GM23338 (cell line): ENCODE data around the gene ANXA2R. TPM values are rescaled to one million over a fixed set of nuclear protein-coding genes. Genes with fewer than 3 reads are reported as not detected.
A peak's percentile ranks its signal among the peaks of the same experiment; 100 is the strongest.

Experiments
- ATAC-seq: fragments of 200-7000 bp; cut with Tn5 transposase; 3 replicates; pipeline ENCODE4 v1.9.1; 2020
- DNase-seq: peaks from one replicate; pipeline ENCODE4 v3.0.0-alpha.2; 2015; ENCODE audit warnings: low spot score
- H2AFZ ChIP-seq: fragments of 200-600 bp; sonication (generic); 2 replicates; pipeline ENCODE4 v1.8.0; 2016; ENCODE audit warnings: antibody characterized with exemption, mild to moderate bottlenecking, moderate library complexity
- H3F3A ChIP-seq: fragments of 200-600 bp; sonication (generic); replicated peaks from 2 replicates; pipeline ENCODE4 v1.8.0; 2017; ENCODE audit warnings: antibody characterized with exemption, mixed run types, low read depth
- H3K27ac ChIP-seq: fragments of 200-600 bp; sonication (generic); 2 replicates; pipeline ENCODE4 v1.6.1; 2016; ENCODE audit warnings: low read depth
- H3K27me3 ChIP-seq: fragments of 200-600 bp; sonication (generic); 2 replicates; pipeline ENCODE4 v1.8.0; 2016; ENCODE audit warnings: mild to moderate bottlenecking, mixed run types, moderate library complexity; ENCODE audit not compliant: insufficient read depth
- H3K36me3 ChIP-seq: fragments of 200-600 bp; sonication (generic); 2 replicates; pipeline ENCODE4 v1.8.0; 2016; ENCODE audit warnings: mild to moderate bottlenecking; ENCODE audit not compliant: insufficient read depth
- H3K4me1 ChIP-seq: fragments of 200-600 bp; sonication (generic); 2 replicates; pipeline ENCODE4 v1.8.0; 2016; ENCODE audit warnings: mild to moderate bottlenecking, moderate library complexity; ENCODE audit not compliant: insufficient read depth
- H3K4me2 ChIP-seq: fragments of 200-600 bp; sonication (generic); 2 replicates; pipeline ENCODE4 v1.7.1; 2017; ENCODE audit warnings: mixed run types
- H3K4me3 ChIP-seq: fragments of 200-600 bp; sonication (generic); 2 replicates; pipeline ENCODE4 v1.6.1; 2016; ENCODE audit warnings: mixed run types
- H3K79me2 ChIP-seq: fragments of 200-600 bp; sonication (generic); replicated peaks from 2 replicates; pipeline ENCODE4 v1.8.0; 2017; ENCODE audit warnings: mild to moderate bottlenecking; ENCODE audit not compliant: insufficient read depth
- H3K9me2 ChIP-seq: fragments of 200-600 bp; sonication (generic); 2 replicates; pipeline ENCODE4 v1.8.0; 2017; ENCODE audit not compliant: insufficient read depth
- H4K20me1 ChIP-seq: fragments of 200-600 bp; sonication (generic); replicated peaks from 2 replicates; pipeline ENCODE4 v1.8.0; 2017; ENCODE audit warnings: mild to moderate bottlenecking; ENCODE audit not compliant: insufficient read depth
- H3K27ac Mint-ChIP-seq: 2 replicates; pipeline ENCODE4 v1.8.0; 2020; ENCODE audit warnings: inconsistent platforms, mild to moderate bottlenecking, moderate library complexity, mixed read lengths
- H3K27me3 Mint-ChIP-seq: 3 replicates; pipeline ENCODE4 v1.8.0; 2022; ENCODE audit warnings: low read depth, mild to moderate bottlenecking, moderate library complexity, mixed read lengths, inconsistent platforms; ENCODE audit not compliant: insufficient read depth, poor library complexity
- H3K36me3 Mint-ChIP-seq: 3 replicates; pipeline ENCODE4 v1.8.0; 2021; ENCODE audit warnings: low read depth, mild to moderate bottlenecking, inconsistent platforms, moderate library complexity, mixed read lengths
- H3K4me1 Mint-ChIP-seq: 3 replicates; pipeline ENCODE4 v1.8.0; 2020; ENCODE audit warnings: mild to moderate bottlenecking, inconsistent platforms, mixed read lengths
- H3K4me3 Mint-ChIP-seq: 3 replicates; pipeline ENCODE4 v1.8.0; 2021; ENCODE audit warnings: moderate library complexity, mild to moderate bottlenecking, inconsistent platforms, mixed read lengths
- H3K9me3 Mint-ChIP-seq: 3 replicates; pipeline ENCODE4 v1.8.0; 2020; ENCODE audit warnings: moderate library complexity, mild to moderate bottlenecking, inconsistent platforms, mixed read lengths
- CREB1 ChIP-seq: fragments of 250-450 bp; sonication (Bioruptor Pico); IDR thresholded peaks from 2 replicates; pipeline ENCODE4 v1.5.0; 2020; ENCODE audit warnings: low read depth, mild to moderate bottlenecking, moderate library complexity
- EZH2 ChIP-seq: fragments of 200-600 bp; sonication (generic); IDR thresholded peaks from one replicate; pipeline ENCODE4 v1.8.0; 2017; ENCODE audit warnings: antibody characterized with exemption, mild to moderate bottlenecking, low read depth; ENCODE audit not compliant: unreplicated experiment
- EZH2phosphoT487 ChIP-seq: fragments of 200-600 bp; sonication (generic); IDR thresholded peaks from one replicate; pipeline ENCODE4 v1.8.1; 2018; ENCODE audit warnings: antibody characterized with exemption; ENCODE audit not compliant: unreplicated experiment
- JUNB ChIP-seq: IDR thresholded peaks from one replicate; pipeline ENCODE4 v1.6.1; 2016; ENCODE audit warnings: antibody characterized with exemption; ENCODE audit not compliant: unreplicated experiment
- NANOG ChIP-seq: IDR thresholded peaks from 2 replicates; pipeline ENCODE4 v1.6.1; 2016; ENCODE audit warnings: antibody characterized with exemption, borderline replicate concordance
- POLR2AphosphoS5 ChIP-seq: IDR thresholded peaks from 2 replicates; pipeline ENCODE4 v1.6.1; 2016; ENCODE audit warnings: antibody characterized with exemption, low read depth
- STAT1 ChIP-seq: IDR thresholded peaks from one replicate; pipeline ENCODE4 v1.6.1; 2016; ENCODE audit warnings: antibody characterized with exemption; ENCODE audit not compliant: unreplicated experiment
- ZNF114 ChIP-seq: fragments of 250-450 bp; sonication (Bioruptor Pico); IDR thresholded peaks from 2 replicates; pipeline ENCODE4 v1.5.0; 2020; ENCODE audit warnings: mild to moderate bottlenecking, moderate library complexity
- ZNF331 ChIP-seq: fragments of 250-450 bp; sonication (Bioruptor Pico); IDR thresholded peaks from 2 replicates; pipeline ENCODE4 v1.5.0; 2020; ENCODE audit warnings: low read depth, mild to moderate bottlenecking, moderate library complexity
- polyA plus RNA-seq: library from polyadenylated mRNA; unstranded; fragments of >200 nt; fragmentation: Nextera tagmentation; extraction: Ambion mirVana; gene quantifications from 2 replicates; pipeline ENCODE4 v1.2.1, GENCODE V29; 2016
- total RNA-seq: library from RNA; depleted of rRNA; stranded (reverse); fragments of >200 nt; shearing (Covaris generic); gene quantifications from 2 replicates; pipeline ENCODE4 v1.2.3, GENCODE V29; 2014
- TF ChIP-seq, protein P1 (sequence below), 2 experiments: fragments of 200-600 bp in 1 of 2; sonication (generic) in 1 of 2; conservative IDR thresholded peaks; 2 replicates each; pipeline versions ENCODE4 v1.5.1 to v1.6.1; 2016 to 2017; ENCODE audit warnings: antibody characterized with exemption in 2 of 2, low read depth in 2 of 2, mild to moderate bottlenecking in 2 of 2, moderate library complexity in 1 of 2
- TF ChIP-seq, protein P2 (sequence below): fragments of 250-450 bp; sonication (Bioruptor Pico); IDR thresholded peaks from 2 replicates; pipeline ENCODE4 v1.5.0; 2020; ENCODE audit warnings: mild to moderate bottlenecking, moderate library complexity
- TF ChIP-seq, protein P3 (sequence below): IDR thresholded peaks from one replicate; pipeline ENCODE4 v1.6.1; 2018; ENCODE audit warnings: antibody characterized with exemption; ENCODE audit not compliant: unreplicated experiment
- TF ChIP-seq, protein P4 (sequence below): IDR thresholded peaks from 2 replicates; pipeline ENCODE4 v1.6.1; 2016; ENCODE audit warnings: antibody characterized with exemption

The ANXA2R gene
- total and polyA plus RNA-seq, 2 experiments from 2014 or later, result 0.21 TPM; not detected in 1

DNA sequence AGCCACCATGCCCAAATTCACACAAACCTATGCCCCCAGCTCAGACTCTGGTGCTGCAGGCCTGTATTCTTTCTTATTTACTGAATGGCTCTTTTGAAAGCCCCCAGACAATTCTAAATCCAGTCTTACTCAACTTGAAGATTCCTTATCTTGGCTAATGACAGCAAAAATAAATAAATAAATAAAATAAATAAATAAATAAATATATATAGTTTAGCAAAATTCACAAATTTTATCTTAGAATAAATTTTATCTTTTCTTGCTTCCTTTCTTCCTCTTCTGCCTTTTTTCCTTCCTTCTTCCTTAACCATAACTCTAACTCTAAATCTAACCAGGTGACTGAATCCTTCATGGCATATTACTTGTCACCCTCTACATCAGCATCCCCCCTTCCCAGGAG, 25.6 kb downstream of the ANXA2R start:
- Histone ChIP-seq H3F3A (peaks cover 15% of the 10 kb centered on the region), H3K9me2 (no peaks in the 10 kb centered on the region), H3K79me2 (no peaks in the 10 kb centered on the region), H3K4me3 (0 out of 2 replicates have a peak overlapping the region, but pooled peaks have one; percentile 4), H3K4me2 (peak overlapping the region; percentile 94; the same call in 1 of the 2 replicates), H3K27me3 (peaks cover 100% of the 10 kb centered on the region), H4K20me1 (peaks cover 11% of the 10 kb centered on the region), H3K27ac (no peak overlapping the region), H3K36me3 (no peaks in the 10 kb centered on the region), H2AFZ (no peak overlapping the region), H3K4me1 (peaks cover 38% of the 10 kb centered on the region)
- no peak for ATAC-seq
- Mint-ChIP-seq H3K4me1 (peaks cover 48% of the 10 kb centered on the region), H3K27me3 (peaks cover 90% of the 10 kb centered on the region), H3K36me3 (no peaks in the 10 kb centered on the region), H3K4me3 (no peak overlapping the region), H3K9me3 (no peaks in the 10 kb centered on the region; the same call in 1 of the 3 replicates), H3K27ac (no peak overlapping the region)
- TF ChIP-seq JUNB (no peak), STAT1 (no peak), EZH2 (no peak), ZNF331 (no peak), ZNF114 (no peak), EZH2phosphoT487 (no peak), CREB1 (CRISPR knock-in tag) (no peak), NANOG (no peak), POLR2AphosphoS5 (no peak)
- TF ChIP-seq, protein P1, sequence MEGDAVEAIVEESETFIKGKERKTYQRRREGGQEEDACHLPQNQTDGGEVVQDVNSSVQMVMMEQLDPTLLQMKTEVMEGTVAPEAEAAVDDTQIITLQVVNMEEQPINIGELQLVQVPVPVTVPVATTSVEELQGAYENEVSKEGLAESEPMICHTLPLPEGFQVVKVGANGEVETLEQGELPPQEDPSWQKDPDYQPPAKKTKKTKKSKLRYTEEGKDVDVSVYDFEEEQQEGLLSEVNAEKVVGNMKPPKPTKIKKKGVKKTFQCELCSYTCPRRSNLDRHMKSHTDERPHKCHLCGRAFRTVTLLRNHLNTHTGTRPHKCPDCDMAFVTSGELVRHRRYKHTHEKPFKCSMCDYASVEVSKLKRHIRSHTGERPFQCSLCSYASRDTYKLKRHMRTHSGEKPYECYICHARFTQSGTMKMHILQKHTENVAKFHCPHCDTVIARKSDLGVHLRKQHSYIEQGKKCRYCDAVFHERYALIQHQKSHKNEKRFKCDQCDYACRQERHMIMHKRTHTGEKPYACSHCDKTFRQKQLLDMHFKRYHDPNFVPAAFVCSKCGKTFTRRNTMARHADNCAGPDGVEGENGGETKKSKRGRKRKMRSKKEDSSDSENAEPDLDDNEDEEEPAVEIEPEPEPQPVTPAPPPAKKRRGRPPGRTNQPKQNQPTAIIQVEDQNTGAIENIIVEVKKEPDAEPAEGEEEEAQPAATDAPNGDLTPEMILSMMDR (conservative IDR thresholded peaks at IDR 0.05; ENCODE audit: low read depth in 2 of 2), result no peak
- TF ChIP-seq, protein P2, sequence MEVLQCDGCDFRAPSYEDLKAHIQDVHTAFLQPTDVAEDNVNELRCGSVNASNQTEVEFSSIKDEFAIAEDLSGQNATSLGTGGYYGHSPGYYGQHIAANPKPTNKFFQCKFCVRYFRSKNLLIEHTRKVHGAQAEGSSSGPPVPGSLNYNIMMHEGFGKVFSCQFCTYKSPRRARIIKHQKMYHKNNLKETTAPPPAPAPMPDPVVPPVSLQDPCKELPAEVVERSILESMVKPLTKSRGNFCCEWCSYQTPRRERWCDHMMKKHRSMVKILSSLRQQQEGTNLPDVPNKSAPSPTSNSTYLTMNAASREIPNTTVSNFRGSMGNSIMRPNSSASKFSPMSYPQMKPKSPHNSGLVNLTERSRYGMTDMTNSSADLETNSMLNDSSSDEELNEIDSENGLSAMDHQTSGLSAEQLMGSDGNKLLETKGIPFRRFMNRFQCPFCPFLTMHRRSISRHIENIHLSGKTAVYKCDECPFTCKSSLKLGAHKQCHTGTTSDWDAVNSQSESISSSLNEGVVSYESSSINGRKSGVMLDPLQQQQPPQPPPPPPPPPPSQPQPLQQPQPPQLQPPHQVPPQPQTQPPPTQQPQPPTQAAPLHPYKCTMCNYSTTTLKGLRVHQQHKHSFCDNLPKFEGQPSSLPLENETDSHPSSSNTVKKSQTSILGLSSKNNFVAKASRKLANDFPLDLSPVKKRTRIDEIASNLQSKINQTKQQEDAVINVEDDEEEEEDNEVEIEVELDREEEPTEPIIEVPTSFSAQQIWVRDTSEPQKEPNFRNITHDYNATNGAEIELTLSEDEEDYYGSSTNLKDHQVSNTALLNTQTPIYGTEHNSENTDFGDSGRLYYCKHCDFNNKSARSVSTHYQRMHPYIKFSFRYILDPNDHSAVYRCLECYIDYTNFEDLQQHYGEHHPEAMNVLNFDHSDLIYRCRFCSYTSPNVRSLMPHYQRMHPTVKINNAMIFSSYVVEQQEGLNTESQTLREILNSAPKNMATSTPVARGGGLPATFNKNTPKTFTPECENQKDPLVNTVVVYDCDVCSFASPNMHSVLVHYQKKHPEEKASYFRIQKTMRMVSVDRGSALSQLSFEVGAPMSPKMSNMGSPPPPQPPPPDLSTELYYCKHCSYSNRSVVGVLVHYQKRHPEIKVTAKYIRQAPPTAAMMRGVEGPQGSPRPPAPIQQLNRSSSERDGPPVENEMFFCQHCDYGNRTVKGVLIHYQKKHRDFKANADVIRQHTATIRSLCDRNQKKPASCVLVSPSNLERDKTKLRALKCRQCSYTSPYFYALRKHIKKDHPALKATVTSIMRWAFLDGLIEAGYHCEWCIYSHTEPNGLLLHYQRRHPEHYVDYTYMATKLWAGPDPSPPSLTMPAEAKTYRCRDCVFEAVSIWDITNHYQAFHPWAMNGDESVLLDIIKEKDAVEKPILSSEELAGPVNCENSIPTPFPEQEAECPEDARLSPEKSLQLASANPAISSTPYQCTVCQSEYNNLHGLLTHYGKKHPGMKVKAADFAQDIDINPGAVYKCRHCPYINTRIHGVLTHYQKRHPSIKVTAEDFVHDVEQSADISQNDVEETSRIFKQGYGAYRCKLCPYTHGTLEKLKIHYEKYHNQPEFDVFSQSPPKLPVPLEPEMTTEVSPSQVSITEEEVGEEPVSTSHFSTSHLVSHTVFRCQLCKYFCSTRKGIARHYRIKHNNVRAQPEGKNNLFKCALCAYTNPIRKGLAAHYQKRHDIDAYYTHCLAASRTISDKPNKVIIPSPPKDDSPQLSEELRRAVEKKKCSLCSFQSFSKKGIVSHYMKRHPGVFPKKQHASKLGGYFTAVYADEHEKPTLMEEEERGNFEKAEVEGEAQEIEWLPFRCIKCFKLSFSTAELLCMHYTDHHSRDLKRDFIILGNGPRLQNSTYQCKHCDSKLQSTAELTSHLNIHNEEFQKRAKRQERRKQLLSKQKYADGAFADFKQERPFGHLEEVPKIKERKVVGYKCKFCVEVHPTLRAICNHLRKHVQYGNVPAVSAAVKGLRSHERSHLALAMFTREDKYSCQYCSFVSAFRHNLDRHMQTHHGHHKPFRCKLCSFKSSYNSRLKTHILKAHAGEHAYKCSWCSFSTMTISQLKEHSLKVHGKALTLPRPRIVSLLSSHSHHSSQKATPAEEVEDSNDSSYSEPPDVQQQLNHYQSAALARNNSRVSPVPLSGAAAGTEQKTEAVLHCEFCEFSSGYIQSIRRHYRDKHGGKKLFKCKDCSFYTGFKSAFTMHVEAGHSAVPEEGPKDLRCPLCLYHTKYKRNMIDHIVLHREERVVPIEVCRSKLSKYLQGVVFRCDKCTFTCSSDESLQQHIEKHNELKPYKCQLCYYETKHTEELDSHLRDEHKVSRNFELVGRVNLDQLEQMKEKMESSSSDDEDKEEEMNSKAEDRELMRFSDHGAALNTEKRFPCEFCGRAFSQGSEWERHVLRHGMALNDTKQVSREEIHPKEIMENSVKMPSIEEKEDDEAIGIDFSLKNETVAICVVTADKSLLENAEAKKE (CRISPR knock-in tag), result no peak
- TF ChIP-seq, protein P3, sequence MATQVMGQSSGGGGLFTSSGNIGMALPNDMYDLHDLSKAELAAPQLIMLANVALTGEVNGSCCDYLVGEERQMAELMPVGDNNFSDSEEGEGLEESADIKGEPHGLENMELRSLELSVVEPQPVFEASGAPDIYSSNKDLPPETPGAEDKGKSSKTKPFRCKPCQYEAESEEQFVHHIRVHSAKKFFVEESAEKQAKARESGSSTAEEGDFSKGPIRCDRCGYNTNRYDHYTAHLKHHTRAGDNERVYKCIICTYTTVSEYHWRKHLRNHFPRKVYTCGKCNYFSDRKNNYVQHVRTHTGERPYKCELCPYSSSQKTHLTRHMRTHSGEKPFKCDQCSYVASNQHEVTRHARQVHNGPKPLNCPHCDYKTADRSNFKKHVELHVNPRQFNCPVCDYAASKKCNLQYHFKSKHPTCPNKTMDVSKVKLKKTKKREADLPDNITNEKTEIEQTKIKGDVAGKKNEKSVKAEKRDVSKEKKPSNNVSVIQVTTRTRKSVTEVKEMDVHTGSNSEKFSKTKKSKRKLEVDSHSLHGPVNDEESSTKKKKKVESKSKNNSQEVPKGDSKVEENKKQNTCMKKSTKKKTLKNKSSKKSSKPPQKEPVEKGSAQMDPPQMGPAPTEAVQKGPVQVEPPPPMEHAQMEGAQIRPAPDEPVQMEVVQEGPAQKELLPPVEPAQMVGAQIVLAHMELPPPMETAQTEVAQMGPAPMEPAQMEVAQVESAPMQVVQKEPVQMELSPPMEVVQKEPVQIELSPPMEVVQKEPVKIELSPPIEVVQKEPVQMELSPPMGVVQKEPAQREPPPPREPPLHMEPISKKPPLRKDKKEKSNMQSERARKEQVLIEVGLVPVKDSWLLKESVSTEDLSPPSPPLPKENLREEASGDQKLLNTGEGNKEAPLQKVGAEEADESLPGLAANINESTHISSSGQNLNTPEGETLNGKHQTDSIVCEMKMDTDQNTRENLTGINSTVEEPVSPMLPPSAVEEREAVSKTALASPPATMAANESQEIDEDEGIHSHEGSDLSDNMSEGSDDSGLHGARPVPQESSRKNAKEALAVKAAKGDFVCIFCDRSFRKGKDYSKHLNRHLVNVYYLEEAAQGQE, result no peak
- TF ChIP-seq, protein P4, sequence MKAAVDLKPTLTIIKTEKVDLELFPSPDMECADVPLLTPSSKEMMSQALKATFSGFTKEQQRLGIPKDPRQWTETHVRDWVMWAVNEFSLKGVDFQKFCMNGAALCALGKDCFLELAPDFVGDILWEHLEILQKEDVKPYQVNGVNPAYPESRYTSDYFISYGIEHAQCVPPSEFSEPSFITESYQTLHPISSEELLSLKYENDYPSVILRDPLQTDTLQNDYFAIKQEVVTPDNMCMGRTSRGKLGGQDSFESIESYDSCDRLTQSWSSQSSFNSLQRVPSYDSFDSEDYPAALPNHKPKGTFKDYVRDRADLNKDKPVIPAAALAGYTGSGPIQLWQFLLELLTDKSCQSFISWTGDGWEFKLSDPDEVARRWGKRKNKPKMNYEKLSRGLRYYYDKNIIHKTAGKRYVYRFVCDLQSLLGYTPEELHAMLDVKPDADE, result no peak
- DNase-seq, result no peak
